ENCODE measurements around the gene LTBP1. TPM values are rescaled to one million over a fixed set of nuclear protein-coding genes. Genes with fewer than 3 reads are reported as not detected.

LTBP1 gene
- total and polyA plus RNA-seq, 2 donors (not counting 1 experiment from before 2014, with no cell fraction given): 0.69 TPM; not detected in 1

GRCh38 chr2:33002863-33003262, 56.1 kb downstream of the LTBP1 start:
- CTCF ChIA-PET: interaction anchor here (0.6 kb wide), 1 partner anchor 566 kb away, joined by 3 read pairs; no protein-coding TSS in a partner anchor
- Histone ChIP-seq H3K79me2 (ENCODE audit: control insufficient read depth, insufficient read depth, low read length) (no peaks in the 10 kb centered on the region), H3K4me3 (ENCODE audit: control extremely low read depth in 1 of 5, extremely low read depth in 1 of 5, insufficient read depth in 1 of 5, low read depth in 2 of 5, low read length in 4 of 5) (no peak overlapping the region), H2AFZ (ENCODE audit: insufficient read depth, low read depth, low read length, poor library complexity, severe bottlenecking) (no peak overlapping the region), H3K4me2 (replicated peaks; ENCODE audit: low read depth, low read length, poor library complexity, severe bottlenecking) (no peak overlapping the region), H3K9ac (ENCODE audit: low read length) (no peak overlapping the region), H3K27ac (ENCODE audit: low read length in 2 of 2) (no peak overlapping the region), H3K36me3 (replicated peaks in 1 of 2; ENCODE audit: control extremely low read depth in 1 of 2, control insufficient read depth in 1 of 2, extremely low read depth in 1 of 2, insufficient read depth in 2 of 2, low read length in 1 of 2) (no peaks in the 10 kb centered on the region), H3K9me3 (ENCODE audit: control extremely low read depth in 1 of 3, control insufficient read depth in 2 of 3, insufficient read depth in 1 of 3, low read length in 2 of 3) (no peaks in the 10 kb centered on the region), H3K27me3 (replicated peaks in 1 of 4; ENCODE audit: control extremely low read depth in 1 of 4, control insufficient read depth in 3 of 4, insufficient read depth in 4 of 4, low read length in 3 of 4) (no peaks in the 10 kb centered on the region), H4K20me1 (ENCODE audit: control insufficient read depth, insufficient read depth, low read length, poor library complexity, severe bottlenecking) (no peaks in the 10 kb centered on the region), H3K4me1 (ENCODE audit: control insufficient read depth in 2 of 2, insufficient read depth in 2 of 2, low read length in 2 of 2) (no peaks in the 10 kb centered on the region)
- no peak overlapping the region for H3K4me3 Mint-ChIP-seq
- ATAC-seq (ENCODE audit: low read depth) (no peak), DNase-seq (no peak)
- TF ChIP-seq CTCF (IDR thresholded peaks at IDR 0.05) (no peak), EZH2 (IDR thresholded peaks at IDR 0.05; ENCODE audit: borderline replicate concordance, insufficient read depth, low read depth, low read length, poor library complexity, severe bottlenecking) (no peak)
- intact Hi-C loops (cut with micrococcal nuclease): no loop called here
- H3K27ac Mint-ChIP-seq: no peak overlapping the region
- WGBS (ENCODE audit: insufficient coverage): 92% methylated on average over 11 of the region's 11 CpGs
- no peaks in the 10 kb centered on the region for H3K9me3 Mint-ChIP-seq (ENCODE audit: insufficient read depth)
- no peaks in the 10 kb centered on the region for H3K27me3 Mint-ChIP-seq
- H3K4me1 Mint-ChIP-seq: no peaks in the 10 kb centered on the region
- POLR2A ChIA-PET: no interaction called here

GRCh38 chr2:33005057-33005456, 58.3 kb downstream of the LTBP1 start:
- Mint-ChIP-seq H3K27ac (no peak overlapping the region), H3K4me1 (no peaks in the 10 kb centered on the region), H3K27me3 (no peaks in the 10 kb centered on the region), H3K4me3 (no peak overlapping the region), H3K9me3 (ENCODE audit: insufficient read depth) (no peaks in the 10 kb centered on the region)
- Histone ChIP-seq H3K27ac (ENCODE audit: low read length in 2 of 2) (no peak overlapping the region), H3K79me2 (ENCODE audit: control insufficient read depth, insufficient read depth, low read length) (no peaks in the 10 kb centered on the region), H3K4me3 (ENCODE audit: control extremely low read depth in 1 of 5, extremely low read depth in 1 of 5, insufficient read depth in 1 of 5, low read depth in 2 of 5, low read length in 4 of 5) (no peak overlapping the region), H3K4me1 (ENCODE audit: control insufficient read depth in 2 of 2, insufficient read depth in 2 of 2, low read length in 2 of 2) (no peaks in the 10 kb centered on the region), H4K20me1 (ENCODE audit: control insufficient read depth, insufficient read depth, low read length, poor library complexity, severe bottlenecking) (no peaks in the 10 kb centered on the region), H3K4me2 (replicated peaks; ENCODE audit: low read depth, low read length, poor library complexity, severe bottlenecking) (no peak overlapping the region), H3K9ac (ENCODE audit: low read length) (no peak overlapping the region), H3K36me3 (replicated peaks in 1 of 2; ENCODE audit: control extremely low read depth in 1 of 2, control insufficient read depth in 1 of 2, extremely low read depth in 1 of 2, insufficient read depth in 2 of 2, low read length in 1 of 2) (no peaks in the 10 kb centered on the region), H2AFZ (ENCODE audit: insufficient read depth, low read depth, low read length, poor library complexity, severe bottlenecking) (no peak overlapping the region), H3K9me3 (ENCODE audit: control extremely low read depth in 1 of 3, control insufficient read depth in 2 of 3, insufficient read depth in 1 of 3, low read length in 2 of 3) (no peaks in the 10 kb centered on the region), H3K27me3 (replicated peaks in 1 of 4; ENCODE audit: control extremely low read depth in 1 of 4, control insufficient read depth in 3 of 4, insufficient read depth in 4 of 4, low read length in 3 of 4) (no peaks in the 10 kb centered on the region)
- no peak for TF ChIP-seq CTCF (IDR thresholded peaks at IDR 0.05)
- TF ChIP-seq EZH2 (IDR thresholded peaks at IDR 0.05; ENCODE audit: borderline replicate concordance, insufficient read depth, low read depth, low read length, poor library complexity, severe bottlenecking): no peak
- CTCF ChIA-PET: no interaction called here
- intact Hi-C loops (cut with micrococcal nuclease): no loop called here
- 92% methylated on average over 2 of the region's 2 CpGs for WGBS (ENCODE audit: insufficient coverage)
- DNase-seq (no peak), ATAC-seq (ENCODE audit: low read depth) (no peak)
- POLR2A ChIA-PET: no interaction called here
